Measurements from ENCODE around the gene VPS26C. TPM values are rescaled to one million over a fixed set of nuclear protein-coding genes. Genes with fewer than 3 reads are reported as not detected.
A peak's percentile ranks its signal among the peaks of the same experiment; 100 is the strongest.

VPS26C gene
- total and polyA plus RNA-seq, 9 donors, result 25.9 to 30.7 (median 28.7) TPM

- Histone ChIP-seq H3K36me3 (ENCODE audit: control insufficient read depth, insufficient read depth, low read length) (peaks cover 61% of the 10 kb centered on the region), H3K27me3 (ENCODE audit: control insufficient read depth, insufficient read depth, low read length) (no peaks in the 10 kb centered on the region), H3K4me3 (ENCODE audit: low read length) (no peak overlapping the region), H3K27ac (ENCODE audit: low read length) (no peak overlapping the region), H3K9me3 (replicated peaks; ENCODE audit: control insufficient read depth, low read depth, low read length) (no peaks in the 10 kb centered on the region), H3K4me1 (ENCODE audit: control insufficient read depth, insufficient read depth, low read length) (peaks cover 7% of the 10 kb centered on the region)
- WGBS (ENCODE audit: insufficient coverage), result 64% methylated on average over 3 of the region's 3 CpGs
- DNase-seq, result no peak
These were observed 72.1 kb downstream of the VPS26C start for GRCh38 chr21:37195059-37195458.

- no peak overlapping the region for H3K27ac ChIP-seq (ENCODE audit: low read length)
- no peaks in the 10 kb centered on the region for H3K4me1 ChIP-seq (ENCODE audit: control insufficient read depth, insufficient read depth, low read length)
- no peak overlapping the region for H3K4me3 ChIP-seq (ENCODE audit: low read length)
- no peak for DNase-seq
- WGBS (ENCODE audit: insufficient coverage), result 88% methylated on average over 4 of the region's 6 CpGs
- no peaks in the 10 kb centered on the region for H3K9me3 ChIP-seq (replicated peaks; ENCODE audit: control insufficient read depth, low read depth, low read length)
- peaks cover 55% of the 10 kb centered on the region for H3K36me3 ChIP-seq (ENCODE audit: control insufficient read depth, insufficient read depth, low read length)
- no peaks in the 10 kb centered on the region for H3K27me3 ChIP-seq (ENCODE audit: control insufficient read depth, insufficient read depth, low read length)
These were observed 73.5 kb downstream of the VPS26C start for GRCh38 chr21:37193676-37194075.

GRCh38 chr21:37193006-37193405, 74.1 kb downstream of the VPS26C start:
- 67% methylated on average over 4 of the region's 4 CpGs for WGBS (ENCODE audit: insufficient coverage)
- no peak overlapping the region for H3K4me3 ChIP-seq (ENCODE audit: low read length)
- no peak overlapping the region for H3K27ac ChIP-seq (ENCODE audit: low read length)
- no peaks in the 10 kb centered on the region for H3K4me1 ChIP-seq (ENCODE audit: control insufficient read depth, insufficient read depth, low read length)
- no peaks in the 10 kb centered on the region for H3K9me3 ChIP-seq (replicated peaks; ENCODE audit: control insufficient read depth, low read depth, low read length)
- H3K36me3 ChIP-seq (ENCODE audit: control insufficient read depth, insufficient read depth, low read length), result peaks cover 53% of the 10 kb centered on the region
- DNase-seq, result no peak
- H3K27me3 ChIP-seq (ENCODE audit: control insufficient read depth, insufficient read depth, low read length), result no peaks in the 10 kb centered on the region

GRCh38 chr21:37192019-37192418, 75.1 kb downstream of the VPS26C start:
- no peak for DNase-seq
- no peaks in the 10 kb centered on the region for H3K27me3 ChIP-seq (ENCODE audit: control insufficient read depth, insufficient read depth, low read length)
- H3K4me3 ChIP-seq (ENCODE audit: low read length), result no peak overlapping the region
- no peaks in the 10 kb centered on the region for H3K4me1 ChIP-seq (ENCODE audit: control insufficient read depth, insufficient read depth, low read length)
- peaks cover 55% of the 10 kb centered on the region for H3K36me3 ChIP-seq (ENCODE audit: control insufficient read depth, insufficient read depth, low read length)
- H3K27ac ChIP-seq (ENCODE audit: low read length), result no peak overlapping the region
- no CpG with 5 or more reads among the region's 2 CpGs for WGBS (ENCODE audit: insufficient coverage)
- H3K9me3 ChIP-seq (replicated peaks; ENCODE audit: control insufficient read depth, low read depth, low read length), result no peaks in the 10 kb centered on the region

- Histone ChIP-seq H3K27ac (ENCODE audit: low read length) (no peak overlapping the region), H3K36me3 (ENCODE audit: control insufficient read depth, insufficient read depth, low read length) (peaks cover 41% of the 10 kb centered on the region), H3K4me1 (ENCODE audit: control insufficient read depth, insufficient read depth, low read length) (no peaks in the 10 kb centered on the region), H3K4me3 (ENCODE audit: low read length) (no peak overlapping the region), H3K27me3 (ENCODE audit: control insufficient read depth, insufficient read depth, low read length) (no peaks in the 10 kb centered on the region), H3K9me3 (replicated peaks; ENCODE audit: control insufficient read depth, low read depth, low read length) (no peaks in the 10 kb centered on the region)
- WGBS (ENCODE audit: insufficient coverage), result 100% methylated on average over 1 of the region's 1 CpG
- no peak for DNase-seq
These were observed 78.3 kb downstream of the VPS26C start for GRCh38 chr21:37188825-37189224.

DNA sequence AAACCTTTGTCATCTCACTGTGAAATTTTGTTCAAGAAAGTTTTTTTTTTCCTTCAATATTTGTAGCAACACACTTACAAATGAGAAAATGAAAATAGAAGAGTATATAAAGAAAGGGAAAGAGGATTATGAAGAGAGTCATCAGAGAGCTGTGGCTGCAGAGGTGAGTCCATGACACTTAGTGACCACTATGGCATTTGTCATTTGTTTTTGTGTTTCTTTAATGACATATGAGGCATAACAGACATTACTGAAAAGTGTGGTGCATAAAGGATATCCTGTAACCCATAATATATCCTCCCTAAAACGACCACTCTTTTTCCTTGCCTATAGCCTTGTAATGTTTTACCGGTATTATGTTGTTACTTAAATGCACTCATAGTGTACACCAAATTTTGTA, 80.2 kb downstream of the VPS26C start:
- H3K27ac ChIP-seq (ENCODE audit: low read length), result no peak overlapping the region
- no CpG with 5 or more reads among the region's 2 CpGs for WGBS (ENCODE audit: insufficient coverage)
- H3K9me3 ChIP-seq (replicated peaks; ENCODE audit: control insufficient read depth, low read depth, low read length), result no peaks in the 10 kb centered on the region
- no peaks in the 10 kb centered on the region for H3K27me3 ChIP-seq (ENCODE audit: control insufficient read depth, insufficient read depth, low read length)
- no peak overlapping the region for H3K4me3 ChIP-seq (ENCODE audit: low read length)
- DNase-seq, result no peak
- no peaks in the 10 kb centered on the region for H3K4me1 ChIP-seq (ENCODE audit: control insufficient read depth, insufficient read depth, low read length)
- H3K36me3 ChIP-seq (ENCODE audit: control insufficient read depth, insufficient read depth, low read length), result peaks cover 43% of the 10 kb centered on the region

- 90% methylated on average over 4 of the region's 9 CpGs for WGBS (ENCODE audit: insufficient coverage)
- H3K4me1 ChIP-seq (ENCODE audit: control insufficient read depth, insufficient read depth, low read length), result no peaks in the 10 kb centered on the region
- H3K27me3 ChIP-seq (ENCODE audit: control insufficient read depth, insufficient read depth, low read length), result no peaks in the 10 kb centered on the region
- peaks cover 44% of the 10 kb centered on the region for H3K36me3 ChIP-seq (ENCODE audit: control insufficient read depth, insufficient read depth, low read length)
- H3K27ac ChIP-seq (ENCODE audit: low read length), result no peak overlapping the region
- H3K4me3 ChIP-seq (ENCODE audit: low read length), result no peak overlapping the region
- H3K9me3 ChIP-seq (replicated peaks; ENCODE audit: control insufficient read depth, low read depth, low read length), result no peaks in the 10 kb centered on the region
- DNase-seq, result no peak
These were observed 82.1 kb downstream of the VPS26C start for GRCh38 chr21:37184784-37185593.

- Histone ChIP-seq H3K27me3 (ENCODE audit: control insufficient read depth, insufficient read depth, low read length) (no peaks in the 10 kb centered on the region), H3K4me3 (ENCODE audit: low read length) (no peak overlapping the region), H3K4me1 (ENCODE audit: control insufficient read depth, insufficient read depth, low read length) (no peaks in the 10 kb centered on the region), H3K9me3 (replicated peaks; ENCODE audit: control insufficient read depth, low read depth, low read length) (no peaks in the 10 kb centered on the region), H3K36me3 (ENCODE audit: control insufficient read depth, insufficient read depth, low read length) (peaks cover 47% of the 10 kb centered on the region), H3K27ac (ENCODE audit: low read length) (no peak overlapping the region)
- no CpG with 5 or more reads among the region's 3 CpGs for WGBS (ENCODE audit: insufficient coverage)
- no peak for DNase-seq
These were observed 83.4 kb downstream of the VPS26C start for GRCh38 chr21:37183749-37184148.

GRCh38 chr21:37182222-37182621, 84.9 kb downstream of the VPS26C start:
- DNase-seq, result no peak
- Histone ChIP-seq H3K27ac (ENCODE audit: low read length) (peak overlapping the region; percentile 69), H3K4me1 (ENCODE audit: control insufficient read depth, insufficient read depth, low read length) (no peaks in the 10 kb centered on the region), H3K4me3 (ENCODE audit: low read length) (no peak overlapping the region), H3K36me3 (ENCODE audit: control insufficient read depth, insufficient read depth, low read length) (peaks cover 46% of the 10 kb centered on the region), H3K27me3 (ENCODE audit: control insufficient read depth, insufficient read depth, low read length) (no peaks in the 10 kb centered on the region), H3K9me3 (replicated peaks; ENCODE audit: control insufficient read depth, low read depth, low read length) (no peaks in the 10 kb centered on the region)
- 95% methylated on average over 4 of the region's 6 CpGs for WGBS (ENCODE audit: insufficient coverage)

DNA sequence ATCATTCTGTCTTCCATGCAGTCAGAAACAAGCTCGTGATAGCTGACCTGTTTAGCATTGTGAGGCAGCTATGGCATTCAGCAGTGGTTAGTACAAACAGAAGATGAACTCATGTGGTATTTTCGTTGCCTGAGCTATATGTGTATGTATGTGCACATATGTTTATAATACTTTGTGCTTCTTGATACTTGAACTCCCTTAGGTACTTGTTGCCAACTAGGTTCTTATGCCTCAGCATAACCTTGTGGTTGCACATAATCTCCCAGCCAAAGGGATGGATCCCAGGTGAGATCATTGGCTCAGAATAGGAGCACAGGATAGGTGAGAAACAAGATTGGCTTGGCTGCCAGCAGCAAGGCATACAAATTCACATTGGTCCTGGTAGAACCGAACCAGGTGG, 86.1 kb downstream of the VPS26C start:
- WGBS (ENCODE audit: insufficient coverage), result 100% methylated on average over 2 of the region's 3 CpGs
- Histone ChIP-seq H3K4me3 (ENCODE audit: low read length) (no peak overlapping the region), H3K27ac (ENCODE audit: low read length) (peak overlapping the region; percentile 69), H3K4me1 (ENCODE audit: control insufficient read depth, insufficient read depth, low read length) (no peaks in the 10 kb centered on the region), H3K27me3 (ENCODE audit: control insufficient read depth, insufficient read depth, low read length) (no peaks in the 10 kb centered on the region), H3K9me3 (replicated peaks; ENCODE audit: control insufficient read depth, low read depth, low read length) (no peaks in the 10 kb centered on the region), H3K36me3 (ENCODE audit: control insufficient read depth, insufficient read depth, low read length) (peaks cover 47% of the 10 kb centered on the region)
- DNase-seq, result peak; percentile 70

All from muscle of leg (tissue), 11 donors.